WTC11 (cell line): ENCODE data around the gene MRPS21. TPM values are rescaled to one million over a fixed set of nuclear protein-coding genes. Genes with fewer than 3 reads are reported as not detected.

Source experiments
- ATAC-seq: fragments of 200-7000 bp; cut with Tn5 transposase; 2 replicates; pipeline ENCODE4 v1.10.0; 2021; ENCODE audit warnings: mild to moderate bottlenecking, moderate library complexity
- CTCF ChIA-PET: fragments of 300-600 bp; sonication (Branson Sonifier 250); formaldehyde crosslinking; loops from one replicate; lab custom pipeline; 2021; ENCODE audit warnings: antibody characterized with exemption; lab: Charles Lee
- POLR2A ChIA-PET: fragments of 350-600 bp; sonication (Branson Sonifier 250); formaldehyde crosslinking; loops from one replicate; lab custom pipeline; 2021; ENCODE audit warnings: antibody characterized with exemption; lab: Charles Lee
- DNase-seq: peaks from one replicate; pipeline ENCODE4 v3.0.0; 2021; ENCODE audit warnings: low spot score
- H3K27ac Mint-ChIP-seq: 2 replicates; pipeline ENCODE4 v1.8.0; 2021; ENCODE audit warnings: mixed read lengths
- H3K27me3 Mint-ChIP-seq: 2 replicates; pipeline ENCODE4 v1.8.0; 2021; ENCODE audit warnings: low read depth, mild to moderate bottlenecking, moderate library complexity, mixed read lengths
- H3K36me3 Mint-ChIP-seq: 2 replicates; pipeline ENCODE4 v1.8.0; 2021; ENCODE audit warnings: mixed read lengths
- H3K4me1 Mint-ChIP-seq: 2 replicates; pipeline ENCODE4 v1.8.0; 2022; ENCODE audit warnings: mixed read lengths
- H3K4me3 Mint-ChIP-seq: 2 replicates; pipeline ENCODE4 v1.8.0; 2021; ENCODE audit warnings: mild to moderate bottlenecking, moderate library complexity, mixed read lengths
- H3K9me3 Mint-ChIP-seq: 2 replicates; pipeline ENCODE4 v1.8.0; 2021; ENCODE audit warnings: mixed read lengths
- ARID4B ChIP-seq: sonication (generic); formaldehyde crosslinking; IDR thresholded peaks from 2 replicates; pipeline ENCODE4 v1.8.0; 2023; ENCODE audit warnings: missing genetic modification reagents, mild to moderate bottlenecking, borderline replicate concordance
- ATF1 ChIP-seq: sonication (generic); formaldehyde crosslinking; IDR thresholded peaks from 2 replicates; pipeline ENCODE4 v1.8.1; 2023; ENCODE audit warnings: mild to moderate bottlenecking, moderate library complexity, missing genetic modification reagents
- ATF3 ChIP-seq: sonication (generic); formaldehyde crosslinking; conservative IDR thresholded peaks from 2 replicates; pipeline ENCODE4 v1.8.1; 2022; ENCODE audit warnings: mild to moderate bottlenecking, missing genetic modification reagents
- CDX4 ChIP-seq: fragments of 250-450 bp; sonication (Bioruptor Pico); IDR thresholded peaks from 2 replicates; pipeline ENCODE4 v1.9.0; 2021; ENCODE audit warnings: moderate library complexity, mild to moderate bottlenecking, inconsistent platforms, borderline replicate concordance
- E2F4 ChIP-seq: sonication (generic); formaldehyde crosslinking; IDR thresholded peaks from 2 replicates; pipeline ENCODE4 v1.8.1; 2022; ENCODE audit warnings: low read depth, mild to moderate bottlenecking, moderate library complexity, missing genetic modification reagents, borderline replicate concordance
- ESRRA ChIP-seq: sonication (generic); formaldehyde crosslinking; IDR thresholded peaks from 2 replicates; pipeline ENCODE4 v1.8.1; 2022; ENCODE audit warnings: mild to moderate bottlenecking, missing genetic modification reagents, borderline replicate concordance
- IRF2 ChIP-seq: sonication (generic); formaldehyde crosslinking; IDR thresholded peaks from 2 replicates; pipeline ENCODE4 v1.8.0; 2022; ENCODE audit warnings: low read depth, missing genetic modification reagents, borderline replicate concordance
- NR3C1 ChIP-seq: sonication (generic); formaldehyde crosslinking; conservative IDR thresholded peaks from 2 replicates; pipeline ENCODE4 v1.8.1; 2023; ENCODE audit warnings: low read depth, mild to moderate bottlenecking, missing genetic modification reagents
- RELA ChIP-seq: sonication (generic); formaldehyde crosslinking; IDR thresholded peaks from 2 replicates; pipeline ENCODE4 v1.8.1; 2022; ENCODE audit warnings: missing genetic modification reagents, mild to moderate bottlenecking, borderline replicate concordance
- SMAD4 ChIP-seq: sonication (generic); formaldehyde crosslinking; IDR thresholded peaks from 2 replicates; pipeline ENCODE4 v1.8.0; 2022; ENCODE audit warnings: mild to moderate bottlenecking, missing genetic modification reagents
- SP1 ChIP-seq: sonication (generic); formaldehyde crosslinking; conservative IDR thresholded peaks from 2 replicates; pipeline ENCODE4 v1.8.1; 2022; ENCODE audit warnings: missing genetic modification reagents
- TEAD4 ChIP-seq: sonication (generic); formaldehyde crosslinking; IDR thresholded peaks from 2 replicates; pipeline ENCODE4 v1.8.0; 2022; ENCODE audit warnings: mild to moderate bottlenecking, missing genetic modification reagents
- ZBTB21 ChIP-seq: sonication (generic); formaldehyde crosslinking; IDR thresholded peaks from 2 replicates; pipeline ENCODE4 v1.8.1; 2023; ENCODE audit warnings: mild to moderate bottlenecking, missing genetic modification reagents, borderline replicate concordance
- ZNF396 ChIP-seq: fragments of 250-450 bp; sonication (Bioruptor Pico); IDR thresholded peaks from 2 replicates; pipeline ENCODE4 v1.8.0; 2021; ENCODE audit warnings: mild to moderate bottlenecking, moderate library complexity, borderline replicate concordance
- total RNA-seq: library from RNA; stranded (reverse); gene quantifications from 3 replicates; pipeline ENCODE4 v1.2.3, GENCODE V29; 2021
- TF ChIP-seq, protein P1 (sequence below): sonication (generic); formaldehyde crosslinking; IDR thresholded peaks from 2 replicates; pipeline ENCODE4 v1.8.1; 2022; ENCODE audit warnings: mild to moderate bottlenecking, moderate library complexity, missing genetic modification reagents
- TF ChIP-seq, protein P2 (sequence below): sonication (generic); formaldehyde crosslinking; conservative IDR thresholded peaks from 2 replicates; pipeline ENCODE4 v1.8.1; 2023; ENCODE audit warnings: mild to moderate bottlenecking, low read depth, missing genetic modification reagents, moderate library complexity
- TF ChIP-seq, protein P3 (sequence below): fragments of 250-450 bp; sonication (Bioruptor Pico); conservative IDR thresholded peaks from 2 replicates; pipeline ENCODE4 v1.9.0; 2021; ENCODE audit warnings: mild to moderate bottlenecking
- TF ChIP-seq, protein P4 (sequence below): sonication (generic); formaldehyde crosslinking; IDR thresholded peaks from 2 replicates; pipeline ENCODE4 v1.8.1; 2023; ENCODE audit warnings: mild to moderate bottlenecking, moderate library complexity, missing genetic modification reagents

Gene MRPS21
- total RNA-seq, 1 experiment from 2014 or later = 105 TPM

DNA sequence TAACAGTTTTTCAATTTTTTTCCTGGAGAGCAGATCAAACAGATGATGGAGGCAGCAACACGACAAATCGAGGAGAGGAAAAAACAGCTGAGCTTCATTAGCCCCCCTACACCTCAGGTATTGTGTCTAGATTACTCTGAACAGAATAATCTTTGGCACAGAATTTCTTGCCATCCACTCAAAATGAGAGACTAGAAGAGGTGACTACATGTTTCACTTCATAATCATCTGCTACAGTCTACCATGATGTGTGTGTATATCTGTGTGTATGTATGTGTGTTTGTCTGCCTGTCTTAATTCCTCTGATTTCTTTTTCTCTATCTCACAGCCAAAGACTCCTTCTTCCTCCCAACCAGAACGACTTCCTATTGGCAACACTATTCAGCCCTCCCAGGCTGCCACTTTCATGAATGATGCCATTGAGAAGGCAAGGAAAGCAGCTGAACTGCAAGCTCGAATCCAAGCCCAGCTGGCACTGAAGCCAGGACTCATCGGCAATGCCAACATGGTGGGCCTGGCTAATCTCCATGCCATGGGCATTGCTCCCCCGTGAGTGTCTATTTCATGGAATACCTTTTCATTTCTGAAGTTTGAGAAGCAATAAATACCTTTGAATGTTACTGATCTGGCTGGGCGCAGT lies 39.1 kb downstream of the MRPS21 start (continued):
- TF ChIP-seq ARID4B (no peak), IRF2 (CRISPR knock-in tag) (no peak), ATF1 (CRISPR knock-in tag) (no peak), SMAD4 (CRISPR knock-in tag) (no peak), ZNF396 (no peak)
- TF ChIP-seq, protein P1, sequence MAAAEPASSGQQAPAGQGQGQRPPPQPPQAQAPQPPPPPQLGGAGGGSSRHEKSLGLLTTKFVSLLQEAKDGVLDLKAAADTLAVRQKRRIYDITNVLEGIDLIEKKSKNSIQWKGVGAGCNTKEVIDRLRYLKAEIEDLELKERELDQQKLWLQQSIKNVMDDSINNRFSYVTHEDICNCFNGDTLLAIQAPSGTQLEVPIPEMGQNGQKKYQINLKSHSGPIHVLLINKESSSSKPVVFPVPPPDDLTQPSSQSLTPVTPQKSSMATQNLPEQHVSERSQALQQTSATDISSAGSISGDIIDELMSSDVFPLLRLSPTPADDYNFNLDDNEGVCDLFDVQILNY (CRISPR knock-in tag) = no peak

GRCh38 chr1:150346316-150346715 lies 52.7 kb downstream of the MRPS21 start:
- CTCF ChIA-PET = interaction anchor here (1.0 kb wide), 1 partner anchor 213 kb away, joined by 3 read pairs; no protein-coding TSS in a partner anchor
- Mint-ChIP-seq H3K4me1 (no peaks in the 10 kb centered on the region), H3K27ac (no peak overlapping the region), H3K27me3 (no peaks in the 10 kb centered on the region), H3K36me3 (peaks cover 71% of the 10 kb centered on the region), H3K9me3 (no peaks in the 10 kb centered on the region), H3K4me3 (no peak overlapping the region)
- no peak for ATAC-seq
- DNase-seq = no peak
- POLR2A ChIA-PET = no interaction called here
- no peak for TF ChIP-seq ATF3 (CRISPR knock-in tag)
- TF ChIP-seq, protein P2, sequence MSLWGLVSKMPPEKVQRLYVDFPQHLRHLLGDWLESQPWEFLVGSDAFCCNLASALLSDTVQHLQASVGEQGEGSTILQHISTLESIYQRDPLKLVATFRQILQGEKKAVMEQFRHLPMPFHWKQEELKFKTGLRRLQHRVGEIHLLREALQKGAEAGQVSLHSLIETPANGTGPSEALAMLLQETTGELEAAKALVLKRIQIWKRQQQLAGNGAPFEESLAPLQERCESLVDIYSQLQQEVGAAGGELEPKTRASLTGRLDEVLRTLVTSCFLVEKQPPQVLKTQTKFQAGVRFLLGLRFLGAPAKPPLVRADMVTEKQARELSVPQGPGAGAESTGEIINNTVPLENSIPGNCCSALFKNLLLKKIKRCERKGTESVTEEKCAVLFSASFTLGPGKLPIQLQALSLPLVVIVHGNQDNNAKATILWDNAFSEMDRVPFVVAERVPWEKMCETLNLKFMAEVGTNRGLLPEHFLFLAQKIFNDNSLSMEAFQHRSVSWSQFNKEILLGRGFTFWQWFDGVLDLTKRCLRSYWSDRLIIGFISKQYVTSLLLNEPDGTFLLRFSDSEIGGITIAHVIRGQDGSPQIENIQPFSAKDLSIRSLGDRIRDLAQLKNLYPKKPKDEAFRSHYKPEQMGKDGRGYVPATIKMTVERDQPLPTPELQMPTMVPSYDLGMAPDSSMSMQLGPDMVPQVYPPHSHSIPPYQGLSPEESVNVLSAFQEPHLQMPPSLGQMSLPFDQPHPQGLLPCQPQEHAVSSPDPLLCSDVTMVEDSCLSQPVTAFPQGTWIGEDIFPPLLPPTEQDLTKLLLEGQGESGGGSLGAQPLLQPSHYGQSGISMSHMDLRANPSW (CRISPR knock-in tag) = no peak
- TF ChIP-seq CDX4 (CRISPR knock-in tag) = no peak
- TF ChIP-seq TEAD4 = no peak
- no peak for TF ChIP-seq E2F4 (CRISPR knock-in tag)
- no peak for TF ChIP-seq RELA (CRISPR knock-in tag)
- no peak for TF ChIP-seq ESRRA (CRISPR knock-in tag)
- TF ChIP-seq SP1 (CRISPR knock-in tag) = no peak
- no peak for TF ChIP-seq ZBTB21 (CRISPR knock-in tag)
- TF ChIP-seq NR3C1 = no peak
- TF ChIP-seq, protein P3, sequence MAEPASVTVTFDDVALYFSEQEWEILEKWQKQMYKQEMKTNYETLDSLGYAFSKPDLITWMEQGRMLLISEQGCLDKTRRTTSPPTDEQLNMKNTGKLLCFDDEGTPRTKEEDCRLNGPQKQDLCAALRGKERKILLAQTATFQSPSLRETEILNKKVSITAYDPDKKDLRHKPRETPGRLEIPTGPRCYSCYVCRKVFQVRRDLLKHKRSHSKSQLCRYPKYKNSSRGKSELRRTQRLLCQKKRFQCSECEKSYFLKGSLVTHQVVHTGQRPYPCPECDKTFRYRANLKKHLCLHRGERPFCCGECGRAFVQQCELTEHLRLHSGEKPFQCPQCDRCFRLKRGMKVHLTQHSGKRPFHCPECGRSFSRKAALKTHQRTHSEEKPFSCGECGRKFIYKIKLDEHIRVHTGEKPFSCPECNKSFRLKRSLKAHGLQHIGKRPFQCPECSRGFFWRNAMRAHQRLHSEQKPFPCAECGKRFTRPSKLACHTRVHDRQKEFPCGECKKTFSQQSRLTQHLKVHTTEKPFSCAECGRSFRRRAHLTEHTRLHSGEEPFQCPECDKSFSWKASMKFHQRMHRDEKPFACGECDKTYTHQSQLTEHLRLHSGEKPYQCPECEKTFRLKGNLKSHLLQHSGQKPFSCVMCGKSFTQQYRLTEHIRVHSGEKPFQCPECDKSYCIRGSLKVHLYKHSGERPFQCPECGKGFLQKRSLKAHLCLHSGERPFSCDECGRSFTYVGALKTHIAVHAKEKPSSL (CRISPR knock-in tag) = no peak
- TF ChIP-seq, protein P4, sequence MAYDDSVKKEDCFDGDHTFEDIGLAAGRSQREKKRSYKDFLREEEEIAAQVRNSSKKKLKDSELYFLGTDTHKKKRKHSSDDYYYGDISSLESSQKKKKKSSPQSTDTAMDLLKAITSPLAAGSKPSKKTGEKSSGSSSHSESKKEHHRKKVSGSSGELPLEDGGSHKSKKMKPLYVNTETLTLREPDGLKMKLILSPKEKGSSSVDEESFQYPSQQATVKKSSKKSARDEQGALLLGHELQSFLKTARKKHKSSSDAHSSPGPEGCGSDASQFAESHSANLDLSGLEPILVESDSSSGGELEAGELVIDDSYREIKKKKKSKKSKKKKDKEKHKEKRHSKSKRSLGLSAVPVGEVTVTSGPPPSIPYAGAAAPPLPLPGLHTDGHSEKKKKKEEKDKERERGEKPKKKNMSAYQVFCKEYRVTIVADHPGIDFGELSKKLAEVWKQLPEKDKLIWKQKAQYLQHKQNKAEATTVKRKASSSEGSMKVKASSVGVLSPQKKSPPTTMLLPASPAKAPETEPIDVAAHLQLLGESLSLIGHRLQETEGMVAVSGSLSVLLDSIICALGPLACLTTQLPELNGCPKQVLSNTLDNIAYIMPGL (CRISPR knock-in tag) = no peak
